Activated T-helper 2 cell treated with anti-CD3 and anti-CD28 coated beads, Interferon-gamma antibody, Interleukin-2, Interleukin-4, amounts not matched to agents 10 μg/mL and 5 μg/mL and 100 μg/mL, durations not matched to agents 14 hours and 24 hours and 36 hours (primary cell): ENCODE data around the gene PRPH2. TPM values are rescaled to one million over a fixed set of nuclear protein-coding genes. Genes with fewer than 3 reads are reported as not detected.
"Not testable (repeated sequence)": the region's sequence is repeated elsewhere in the genome, so short reads cannot be mapped to it uniquely, and the experiment has no call there.

ENCODE experiments used
- DNase-seq: peaks from one replicate; pipeline ENCODE4 v3.0.0; 2021; ENCODE audit warnings: low spot score
- H3K27ac Mint-ChIP-seq: one replicate; pipeline ENCODE4 v1.8.0; 2021; ENCODE audit warnings: mixed read lengths
- H3K27me3 Mint-ChIP-seq: one replicate; pipeline ENCODE4 v1.8.0; 2021; ENCODE audit warnings: low read depth, mixed read lengths
- H3K36me3 Mint-ChIP-seq: one replicate; pipeline ENCODE4 v1.8.0; 2021; ENCODE audit warnings: low read depth, mixed read lengths
- H3K4me1 Mint-ChIP-seq: one replicate; pipeline ENCODE4 v1.8.0; 2021; ENCODE audit warnings: low read depth, mixed read lengths
- H3K4me3 Mint-ChIP-seq: one replicate; pipeline ENCODE4 v1.8.0; 2021; ENCODE audit warnings: low read depth, mild to moderate bottlenecking, moderate library complexity, mixed read lengths
- H3K9me3 Mint-ChIP-seq: one replicate; pipeline ENCODE4 v1.8.0; 2021; ENCODE audit warnings: mixed read lengths
- intact Hi-C: fragments of 100-400 bp; cut with micrococcal nuclease; formaldehyde crosslinking; loops from one replicate; pipeline ENCODE4 v1.15.1; 2023
- total RNA-seq: library from RNA; stranded (reverse); gene quantifications from 2 replicates; pipeline ENCODE4 v1.2.3, GENCODE V29; 2022

The PRPH2 gene
- total RNA-seq, 1 donor from 2014 or later, result not detected

- intact Hi-C loops, result loop anchor here (5.0 to 10.0 kb wide), 2 partner anchors 184 to 424 kb away; partner anchors contain the start of genes SRF and UBR2
- Mint-ChIP-seq H3K4me1 (peaks cover 27% of the 10 kb centered on the region), H3K9me3 (no peaks in the 10 kb centered on the region), H3K27me3 (no peaks in the 10 kb centered on the region), H3K4me3 (peak overlapping the region; percentile 100), H3K27ac (peak overlapping the region; percentile 94), H3K36me3 (peaks cover 34% of the 10 kb centered on the region)
- no peak for DNase-seq
Measured at GRCh38 chr6:42748203-42748898, 26.0 kb upstream of the PRPH2 start.

- Mint-ChIP-seq H3K9me3 (no peaks in the 10 kb centered on the region), H3K4me3 (peak overlapping the region; percentile 100), H3K27ac (peak overlapping the region; percentile 100), H3K4me1 (peaks cover 27% of the 10 kb centered on the region), H3K27me3 (no peaks in the 10 kb centered on the region), H3K36me3 (peaks cover 30% of the 10 kb centered on the region)
- intact Hi-C loops, result loop anchor here (1.0 to 10.0 kb wide), 10 partner anchors 20 to 959 kb away; partner anchors contain the start of genes BICRAL, CNPY3, KLHDC3 and RPL7L1
- DNase-seq, result peak; percentile 79
Measured at GRCh38 chr6:42746463-42747391, 24.3 kb upstream of the PRPH2 start.

- Mint-ChIP-seq H3K36me3 (peaks cover 26% of the 10 kb centered on the region), H3K27ac (peak within 1 kb of the TSS; percentile 100), H3K4me3 (peak within 1 kb of the TSS; percentile 100), H3K4me1 (peaks cover 24% of the 10 kb centered on the region), H3K9me3 (no peaks in the 10 kb centered on the region), H3K27me3 (no peaks in the 10 kb centered on the region)
- intact Hi-C loops, result loop anchor here (1.0 to 10.0 kb wide), 10 partner anchors 20 to 959 kb away; partner anchors contain the start of genes BICRAL, CNPY3, KLHDC3 and RPL7L1
- DNase-seq, result peak; percentile 92
Measured at GRCh38 chr6:42745640-42746462, 23.5 kb upstream of the PRPH2 start, which contains the start of gene TBCC. Gene TBCC, minus strand, starts transcription at chr6:42746103. Its CDS starts 30 bp downstream, at chr6:42746073.

- Mint-ChIP-seq H3K27ac (peak overlapping the region; percentile 21), H3K4me3 (peak overlapping the region; percentile 100), H3K9me3 (no peaks in the 10 kb centered on the region), H3K36me3 (peaks cover 26% of the 10 kb centered on the region), H3K27me3 (no peaks in the 10 kb centered on the region), H3K4me1 (peaks cover 24% of the 10 kb centered on the region)
- peak; percentile 36 for DNase-seq
- intact Hi-C loops, result loop anchor here (5.0 to 10.0 kb wide), 2 partner anchors 180 to 427 kb away; partner anchors contain the start of genes SRF and UBR2
Measured at GRCh38 chr6:42745083-42745639, 22.8 kb upstream of the PRPH2 start.

- H3K9me3 Mint-ChIP-seq, result no peaks in the 10 kb centered on the region
- no peak overlapping the region for H3K27ac Mint-ChIP-seq
- peaks cover 24% of the 10 kb centered on the region for H3K4me1 Mint-ChIP-seq
- peaks cover 26% of the 10 kb centered on the region for H3K36me3 Mint-ChIP-seq
- DNase-seq, result no peak
- no peaks in the 10 kb centered on the region for H3K27me3 Mint-ChIP-seq
- peak overlapping the region; percentile 100 for H3K4me3 Mint-ChIP-seq
- intact Hi-C loops, result loop anchor here (10.0 kb wide), 1 partner anchor 180 kb away; the partner anchor contains the start of gene UBR2
Measured at GRCh38 chr6:42744351-42744893, 22.0 kb upstream of the PRPH2 start.

GRCh38 chr6:42742116-42742894 lies 19.9 kb upstream of the PRPH2 start:
- Mint-ChIP-seq H3K27me3 (peaks cover 7% of the 10 kb centered on the region), H3K4me1 (peaks cover 10% of the 10 kb centered on the region), H3K36me3 (peaks cover 17% of the 10 kb centered on the region), H3K4me3 (no peak overlapping the region), H3K27ac (no peak overlapping the region), H3K9me3 (no peaks in the 10 kb centered on the region)
- intact Hi-C loops, result loop anchor here (10.0 kb wide), 1 partner anchor 178 kb away; the partner anchor contains the start of gene UBR2
- no peak for DNase-seq

- Mint-ChIP-seq H3K36me3 (peaks cover 14% of the 10 kb centered on the region), H3K4me3 (no peak overlapping the region)
- intact Hi-C loops, result loop anchor here (10.0 kb wide), 1 partner anchor 176 kb away; the partner anchor contains the start of gene UBR2
Measured at GRCh38 chr6:42740725-42741124, 18.3 kb upstream of the PRPH2 start.

GRCh38 chr6:42735976-42736375 lies 13.6 kb upstream of the PRPH2 start:
- intact Hi-C loops, result no loop called here
- H3K4me3 Mint-ChIP-seq, result no peak overlapping the region
- H3K36me3 Mint-ChIP-seq, result no peaks in the 10 kb centered on the region
- no peak overlapping the region for H3K27ac Mint-ChIP-seq
- H3K27me3 Mint-ChIP-seq, result peaks cover 10% of the 10 kb centered on the region
- H3K4me1 Mint-ChIP-seq, result no peaks in the 10 kb centered on the region
- DNase-seq, result no peak
- H3K9me3 Mint-ChIP-seq, result no peaks in the 10 kb centered on the region

More at GRCh38 chr6:42740725-42741124, 18.3 kb upstream of the PRPH2 start:
- DNase-seq, result no peak
- Mint-ChIP-seq H3K9me3 (no peaks in the 10 kb centered on the region), H3K4me1 (peaks cover 10% of the 10 kb centered on the region), H3K27me3 (peaks cover 10% of the 10 kb centered on the region), H3K27ac (no peak overlapping the region)

GRCh38 chr6:42733867-42734481 lies 11.6 kb upstream of the PRPH2 start:
- H3K36me3 Mint-ChIP-seq, H3K9me3 Mint-ChIP-seq, intact Hi-C loops, H3K4me1 Mint-ChIP-seq, H3K27ac Mint-ChIP-seq, H3K4me3 Mint-ChIP-seq, DNase-seq, H3K27me3 Mint-ChIP-seq: not testable (repeated sequence)

- Mint-ChIP-seq H3K4me3 (no peak overlapping the region), H3K4me1 (peaks cover 19% of the 10 kb centered on the region), H3K9me3 (no peaks in the 10 kb centered on the region), H3K27me3 (no peaks in the 10 kb centered on the region), H3K36me3 (no peaks in the 10 kb centered on the region), H3K27ac (no peak overlapping the region)
- no peak for DNase-seq
- intact Hi-C loops, result no loop called here
Measured at GRCh38 chr6:42729731-42730130, 7.3 kb upstream of the PRPH2 start.
